ENCODE measurements around the gene ORAI3. TPM values are rescaled to one million over a fixed set of nuclear protein-coding genes. Genes with fewer than 3 reads are reported as not detected.

The ORAI3 gene
- total RNA-seq, 1 donor from 2014 or later = 10.2 TPM

GRCh38 chr16:30974348-30974747 lies 25.5 kb downstream of the ORAI3 start:
- no peaks in the 10 kb centered on the region for H3K4me1 ChIP-seq
- Mint-ChIP-seq H3K9me3 (no peaks in the 10 kb centered on the region), H3K4me3 (no peak overlapping the region), H3K36me3 (peaks cover 42% of the 10 kb centered on the region), H3K27me3 (ENCODE audit: insufficient read depth, low read depth) (peaks cover 7% of the 10 kb centered on the region), H3K27ac (no peak overlapping the region), H3K4me1 (no peaks in the 10 kb centered on the region)
- H3K4me2 ChIP-seq = no peak overlapping the region
- no peak overlapping the region for H3K4me3 ChIP-seq
- no peak overlapping the region for H2AFZ ChIP-seq (replicated peaks)
- H3F3A ChIP-seq (ENCODE audit: low read depth) = no peaks in the 10 kb centered on the region
- H3K79me2 ChIP-seq (ENCODE audit: low read depth) = no peaks in the 10 kb centered on the region
- H3K9me3 ChIP-seq (ENCODE audit: low read depth) = no peaks in the 10 kb centered on the region
- H3K36me3 ChIP-seq = no peaks in the 10 kb centered on the region
- TF ChIP-seq CTCF (IDR thresholded peaks at IDR 0.05) = no peak
- TF ChIP-seq EZH2phosphoT487 (IDR thresholded peaks at IDR 0.05) = no peak
- TF ChIP-seq EZH2 (IDR thresholded peaks at IDR 0.05) = no peak
- H4K20me1 ChIP-seq (ENCODE audit: low read depth) = peaks cover 10% of the 10 kb centered on the region
- H3K9ac ChIP-seq = no peak overlapping the region
- DNase-seq (ENCODE audit: low spot score) = no peak
- H3K27ac ChIP-seq = no peak overlapping the region
- no peaks in the 10 kb centered on the region for H3K27me3 ChIP-seq

GRCh38 chr16:30976486-30976885 lies 27.6 kb downstream of the ORAI3 start:
- H3F3A ChIP-seq (ENCODE audit: low read depth) = no peaks in the 10 kb centered on the region
- H3K27ac ChIP-seq = no peak overlapping the region
- H3K9ac ChIP-seq = no peak overlapping the region
- Mint-ChIP-seq H3K4me3 (no peak overlapping the region), H3K27ac (no peak overlapping the region), H3K9me3 (no peaks in the 10 kb centered on the region), H3K4me1 (no peaks in the 10 kb centered on the region), H3K36me3 (peaks cover 39% of the 10 kb centered on the region), H3K27me3 (ENCODE audit: insufficient read depth, low read depth) (peaks cover 7% of the 10 kb centered on the region)
- TF ChIP-seq EZH2phosphoT487 (IDR thresholded peaks at IDR 0.05) = no peak
- no peak overlapping the region for H3K4me2 ChIP-seq
- no peaks in the 10 kb centered on the region for H3K9me3 ChIP-seq (ENCODE audit: low read depth)
- H3K4me3 ChIP-seq = no peak overlapping the region
- H3K27me3 ChIP-seq = no peaks in the 10 kb centered on the region
- H4K20me1 ChIP-seq (ENCODE audit: low read depth) = peaks cover 10% of the 10 kb centered on the region
- H2AFZ ChIP-seq (replicated peaks) = no peak overlapping the region
- H3K4me1 ChIP-seq = no peaks in the 10 kb centered on the region
- H3K36me3 ChIP-seq = no peaks in the 10 kb centered on the region
- no peak for DNase-seq (ENCODE audit: low spot score)
- H3K79me2 ChIP-seq (ENCODE audit: low read depth) = no peaks in the 10 kb centered on the region

- Histone ChIP-seq H3K4me3 (no peak overlapping the region), H2AFZ (replicated peaks) (no peak overlapping the region), H3K4me1 (no peaks in the 10 kb centered on the region), H3K27me3 (no peaks in the 10 kb centered on the region), H3K9me3 (ENCODE audit: low read depth) (no peaks in the 10 kb centered on the region), H3F3A (ENCODE audit: low read depth) (no peaks in the 10 kb centered on the region), H3K79me2 (ENCODE audit: low read depth) (no peaks in the 10 kb centered on the region), H3K27ac (no peak overlapping the region), H3K36me3 (no peaks in the 10 kb centered on the region), H3K4me2 (no peak overlapping the region), H4K20me1 (ENCODE audit: low read depth) (peaks cover 10% of the 10 kb centered on the region), H3K9ac (no peak overlapping the region)
- H3K9me3 Mint-ChIP-seq = no peaks in the 10 kb centered on the region
- peak overlapping the region; percentile 78 for H3K27ac Mint-ChIP-seq
- TF ChIP-seq EZH2phosphoT487 (IDR thresholded peaks at IDR 0.05) = no peak
- peak; percentile 61 for TF ChIP-seq CTCF (IDR thresholded peaks at IDR 0.05)
- H3K4me1 Mint-ChIP-seq = no peaks in the 10 kb centered on the region
- H3K4me3 Mint-ChIP-seq = no peak overlapping the region
- peaks cover 7% of the 10 kb centered on the region for H3K27me3 Mint-ChIP-seq (ENCODE audit: insufficient read depth, low read depth)
- peaks cover 33% of the 10 kb centered on the region for H3K36me3 Mint-ChIP-seq
- DNase-seq (ENCODE audit: low spot score) = peak; percentile 50
These were observed 28.6 kb downstream of the ORAI3 start for GRCh38 chr16:30977502-30977901.

- no peaks in the 10 kb centered on the region for H3K4me1 Mint-ChIP-seq
- peaks cover 9% of the 10 kb centered on the region for H3K27me3 Mint-ChIP-seq (ENCODE audit: insufficient read depth, low read depth)
- DNase-seq (ENCODE audit: low spot score) = no peak
- TF ChIP-seq CTCF (IDR thresholded peaks at IDR 0.05) (no peak), EZH2phosphoT487 (IDR thresholded peaks at IDR 0.05) (no peak)
- H3K27me3 ChIP-seq = no peaks in the 10 kb centered on the region
- no peak overlapping the region for H3K9ac ChIP-seq
- H3K36me3 ChIP-seq = no peaks in the 10 kb centered on the region
- H3F3A ChIP-seq (ENCODE audit: low read depth) = peaks cover 5% of the 10 kb centered on the region
- no peak overlapping the region for H2AFZ ChIP-seq (replicated peaks)
- H3K27ac Mint-ChIP-seq = no peak overlapping the region
- no peaks in the 10 kb centered on the region for H3K9me3 ChIP-seq (ENCODE audit: low read depth)
- no peak overlapping the region for H3K4me2 ChIP-seq
- H3K9me3 Mint-ChIP-seq = no peaks in the 10 kb centered on the region
- H3K79me2 ChIP-seq (ENCODE audit: low read depth) = no peaks in the 10 kb centered on the region
- peaks cover 10% of the 10 kb centered on the region for H4K20me1 ChIP-seq (ENCODE audit: low read depth)
- H3K4me3 Mint-ChIP-seq = no peak overlapping the region
- H3K4me3 ChIP-seq = no peak overlapping the region
- no peaks in the 10 kb centered on the region for H3K4me1 ChIP-seq
- no peak overlapping the region for H3K27ac ChIP-seq
- H3K36me3 Mint-ChIP-seq = peaks cover 27% of the 10 kb centered on the region
These were observed 30.5 kb downstream of the ORAI3 start for GRCh38 chr16:30979170-30980022.
